Measurements from ENCODE around the gene SUPT20H.

DNA sequence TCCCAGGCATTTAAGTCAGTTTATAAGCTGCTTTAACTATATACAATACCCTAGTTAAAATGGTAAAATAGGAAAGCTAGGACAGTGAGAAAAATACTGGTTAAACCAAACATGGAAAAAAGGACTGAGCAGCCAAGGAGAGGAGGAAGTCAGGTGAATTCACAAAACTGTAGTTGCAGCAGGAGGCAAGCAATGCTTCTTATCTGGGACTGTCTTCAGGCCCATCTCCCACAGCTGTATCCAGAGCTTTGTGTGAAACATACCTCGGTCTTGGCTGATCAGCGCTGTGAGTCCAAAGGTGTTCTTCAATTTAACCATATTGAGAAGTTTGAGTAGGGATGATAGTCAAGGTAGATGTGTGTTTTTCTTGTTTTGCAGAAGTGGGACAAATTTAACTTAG lies 15.7 kb upstream of the SUPT20H start:
- TF ChIP-seq POLR2A (IDR thresholded peaks at IDR 0.05; ENCODE audit: low read length): no peak
- no peak for TF ChIP-seq GATA1 (IDR thresholded peaks at IDR 0.05; ENCODE audit: low read depth, low read length)

Measured in erythroblast (primary cell).